Amniotic stem cell (primary cell): Measurements from ENCODE around the gene PPP1R3C.
A peak's percentile ranks its signal among the peaks of the same experiment; 100 is the strongest.

ENCODE experiments used
- DNase-seq: peaks from one replicate; lab custom pipeline; 2025; lab: John Stamatoyannopoulos, UW

Gene PPP1R3C

GRCh38 chr10:91629715-91630549 lies 2.9 kb downstream of the PPP1R3C start:
- no peak for DNase-seq

GRCh38 chr10:91628383-91628782 lies 4.5 kb downstream of the PPP1R3C start:
- no peak for DNase-seq

GRCh38 chr10:91627344-91628102 lies 5.3 kb downstream of the PPP1R3C start:
- DNase-seq: no peak

- no peak for DNase-seq
These were observed 5.9 kb downstream of the PPP1R3C start for GRCh38 chr10:91626936-91627335.

GRCh38 chr10:91624633-91625032 lies 8.2 kb downstream of the PPP1R3C start:
- DNase-seq: no peak

- no peak for DNase-seq
These were observed 10.3 kb downstream of the PPP1R3C start for GRCh38 chr10:91622601-91623000.

- no peak for DNase-seq
These were observed 11.3 kb downstream of the PPP1R3C start for GRCh38 chr10:91621483-91622113.

- DNase-seq: peak; percentile 66
These were observed 15.7 kb downstream of the PPP1R3C start for GRCh38 chr10:91617072-91617609.

- no peak for DNase-seq
These were observed 16.7 kb downstream of the PPP1R3C start for GRCh38 chr10:91616137-91616536.

GRCh38 chr10:91614225-91614624 lies 18.6 kb downstream of the PPP1R3C start:
- DNase-seq: peak; percentile 43

GRCh38 chr10:91613411-91614187 lies 19.3 kb downstream of the PPP1R3C start:
- peak; percentile 88 for DNase-seq

- no peak for DNase-seq
These were observed 22.0 kb downstream of the PPP1R3C start for GRCh38 chr10:91610919-91611318.

GRCh38 chr10:91610444-91610843 lies 22.4 kb downstream of the PPP1R3C start:
- DNase-seq: no peak

GRCh38 chr10:91607646-91608403 lies 25.0 kb downstream of the PPP1R3C start:
- no peak for DNase-seq

- DNase-seq: no peak
These were observed 26.9 kb downstream of the PPP1R3C start for GRCh38 chr10:91605968-91606367.

- DNase-seq: peak; percentile 38
These were observed 28.0 kb downstream of the PPP1R3C start for GRCh38 chr10:91604553-91605534.

GRCh38 chr10:91603931-91604331 lies 28.9 kb downstream of the PPP1R3C start:
- no peak for DNase-seq

- DNase-seq: no peak
These were observed 29.9 kb downstream of the PPP1R3C start for GRCh38 chr10:91602868-91603568.

- no peak for DNase-seq
These were observed 30.4 kb downstream of the PPP1R3C start for GRCh38 chr10:91602449-91602848.
